KG1 (cell line): ENCODE results near the gene GPR146.

Experiments
- DNase-seq: peaks from one replicate; lab custom pipeline; 2025; lab: John Stamatoyannopoulos, UW

Gene GPR146

GRCh38 chr7:1078519-1078918 lies 34.2 kb downstream of the GPR146 start:
- DNase-seq = no peak

- DNase-seq = no peak
Observed at GRCh38 chr7:1078985-1079384, 34.6 kb downstream of the GPR146 start.

- DNase-seq = no peak
Observed at GRCh38 chr7:1079546-1079945, 35.2 kb downstream of the GPR146 start.

GRCh38 chr7:1080252-1080920 lies 36.0 kb downstream of the GPR146 start:
- no peak for DNase-seq

- no peak for DNase-seq
Observed at GRCh38 chr7:1080921-1081255, 36.5 kb downstream of the GPR146 start.

GRCh38 chr7:1081336-1081735 lies 37.0 kb downstream of the GPR146 start:
- no peak for DNase-seq

GRCh38 chr7:1081931-1082401 lies 37.6 kb downstream of the GPR146 start:
- no peak for DNase-seq

GRCh38 chr7:1083729-1084657 lies 39.6 kb downstream of the GPR146 start:
- DNase-seq = no peak

- DNase-seq = no peak
Observed at GRCh38 chr7:1085266-1085665, 40.9 kb downstream of the GPR146 start.

- no peak for DNase-seq
Observed at GRCh38 chr7:1085910-1086421, 41.6 kb downstream of the GPR146 start.

- DNase-seq = peak; percentile 13
Observed at GRCh38 chr7:1086588-1087464, 42.5 kb downstream of the GPR146 start.

- no peak for DNase-seq
Observed at GRCh38 chr7:1087465-1087814, 43.1 kb downstream of the GPR146 start.

GRCh38 chr7:1087952-1088920 lies 43.9 kb downstream of the GPR146 start, which contains the start of gene GPER1:
Gene GPER1 (plus strand): TSS chr7:1088113. CDS start chr7:1091729, 3,616 bp downstream.
- no peak for DNase-seq

- DNase-seq = no peak
Observed at GRCh38 chr7:1090236-1090635, 45.9 kb downstream of the GPR146 start.

- no peak for DNase-seq
Observed at GRCh38 chr7:1090686-1091643, 46.6 kb downstream of the GPR146 start.

GRCh38 chr7:1091644-1092027 lies 47.3 kb downstream of the GPR146 start:
- DNase-seq = no peak

- no peak for DNase-seq
Observed at GRCh38 chr7:1092161-1092632, 47.9 kb downstream of the GPR146 start.

GRCh38 chr7:1092806-1093501 lies 48.6 kb downstream of the GPR146 start:
- DNase-seq = no peak

- no peak for DNase-seq
Observed at GRCh38 chr7:1093502-1093843, 49.1 kb downstream of the GPR146 start.
